ENCODE measurements around the gene KANTR.

- no peak for TF ChIP-seq CTCF (IDR thresholded peaks at IDR 0.05)
- no peak for TF ChIP-seq EP300 (IDR thresholded peaks at IDR 0.05)
- no peak for TF ChIP-seq POLR2A (IDR thresholded peaks at IDR 0.05)
- TF ChIP-seq POLR2AphosphoS5 (IDR thresholded peaks at IDR 0.05): no peak
These were observed 48.9 kb upstream of the KANTR start for GRCh38 chrX:53044995-53045394.
